A549 (cell line): ENCODE results near the gene POMT1. TPM values are rescaled to one million over a fixed set of nuclear protein-coding genes. Genes with fewer than 3 reads are reported as not detected.

Experiments
- ATAC-seq, 2 experiments: fragments of 200-7000 bp in 1 of 2; fragments of >200 bp in 1 of 2; cut with Nextera tagmentation in 1 of 2; cut with Tn5 transposase in 1 of 2; 3 replicates each; pipeline versions ENCODE4 v1.8.0 to v1.9.1; 2018 to 2020; ENCODE audit warnings: mild to moderate bottlenecking in 1 of 2, moderate library complexity in 1 of 2
- CTCF ChIA-PET: fragments of 300-600 bp; sonication (Branson Sonifier 250); formaldehyde crosslinking; extraction: SDS; loops from one replicate; lab custom pipeline; 2021; ENCODE audit warnings: antibody characterized with exemption, inconsistent platforms; lab: Yijun Ruan, JAX
- POLR2A ChIA-PET: fragments of 350-600 bp; formaldehyde crosslinking; extraction: SDS; loops from one replicate; lab custom pipeline; 2021; ENCODE audit warnings: antibody characterized with exemption, inconsistent platforms; lab: Yijun Ruan, JAX
- DNase-seq, 2 experiments: peaks; one replicate each; pipeline versions ENCODE4 v3.0.0 to v3.0.0-alpha.2; 2011 to 2016; ENCODE audit warnings: low read depth in 1 of 2, low spot score in 1 of 2
- FAIRE-seq: peaks from 2 replicates; lab custom pipeline; 2011; peaks lifted over from hg19 to GRCh38; lab: Jason Lieb, UNC
- H3K27ac ChIP-seq, 2 experiments: fragments of >200 bp; sonication (Bioruptor Twin); formaldehyde crosslinking; 3 replicates each; pipeline ENCODE4 v1.5.1; 2016 to 2017
- H3K4me1 ChIP-seq: fragments of >200 bp; sonication (Bioruptor Twin); formaldehyde crosslinking; 3 replicates; pipeline ENCODE4 v1.6.1; 2016
- H3K4me2 ChIP-seq: fragments of >200 bp; sonication (Bioruptor Twin); formaldehyde crosslinking; 3 replicates; pipeline ENCODE4 v1.6.1; 2016
- H3K4me3 ChIP-seq: fragments of >200 bp; sonication (Bioruptor Twin); formaldehyde crosslinking; 3 replicates; pipeline ENCODE4 v1.5.1; 2016
- H3K9me3 ChIP-seq: fragments of >200 bp; sonication (Bioruptor Twin); formaldehyde crosslinking; 3 replicates; pipeline ENCODE4 v1.6.1; 2016
- EHMT2 ChIP-seq: fragments of 200-600 bp; sonication (generic); IDR thresholded peaks from 2 replicates; pipeline ENCODE4 v1.6.1; 2016; ENCODE audit warnings: antibody characterized with exemption, low read depth, mild to moderate bottlenecking, moderate library complexity
- HOXB13 ChIP-seq: fragments of 250-450 bp; sonication (Bioruptor Pico); IDR thresholded peaks from 2 replicates; pipeline ENCODE4 v1.5.0; 2020; ENCODE audit warnings: low read depth, mild to moderate bottlenecking, moderate library complexity
- KDM1A ChIP-seq: fragments of 200-600 bp; sonication (generic); IDR thresholded peaks from 2 replicates; pipeline ENCODE4 v1.6.1; 2016; ENCODE audit warnings: low read depth, mild to moderate bottlenecking
- MAFK ChIP-seq: fragments of 450-650 bp; IDR thresholded peaks from 2 replicates; pipeline ENCODE4 v1.6.1; 2014; ENCODE audit not compliant: partially characterized antibody
- MAZ ChIP-seq: fragments of 150-350 bp; IDR thresholded peaks from 2 replicates; pipeline ENCODE4 v1.6.1; 2014; ENCODE audit warnings: antibody characterized with exemption, low read depth, low read length, borderline replicate concordance
- MYC ChIP-seq: IDR thresholded peaks from 2 replicates; pipeline ENCODE4 v1.6.1; 2012; ENCODE audit warnings: mild to moderate bottlenecking, inconsistent platforms, low read length, improper control_type of control experiment, borderline replicate concordance
- POLR2AphosphoS2 ChIP-seq: conservative IDR thresholded peaks from 2 replicates; pipeline ENCODE4 v1.6.1; 2012; ENCODE audit warnings: low read length, improper control_type of control experiment, inconsistent platforms
- RFX5 ChIP-seq: fragments of 450-650 bp; IDR thresholded peaks from 2 replicates; pipeline ENCODE4 v1.7.1; 2014; ENCODE audit warnings: antibody characterized with exemption, mild to moderate bottlenecking, moderate library complexity
- TFCP2L1 ChIP-seq: fragments of 250-450 bp; sonication (Bioruptor Pico); IDR thresholded peaks from 2 replicates; pipeline ENCODE4 v1.5.0; 2021; ENCODE audit warnings: mild to moderate bottlenecking
- TP53 ChIP-seq: fragments of 250-450 bp; sonication (Bioruptor Pico); IDR thresholded peaks from 2 replicates; pipeline ENCODE4 v1.5.0; 2021; ENCODE audit warnings: mild to moderate bottlenecking, moderate library complexity
- ZFP36 ChIP-seq: fragments of 450-650 bp; IDR thresholded peaks from 2 replicates; pipeline ENCODE4 v1.6.1; 2014; ENCODE audit warnings: borderline replicate concordance; ENCODE audit not compliant: partially characterized antibody
- ZSCAN20 ChIP-seq: fragments of 250-450 bp; sonication (Bioruptor Pico); IDR thresholded peaks from 2 replicates; pipeline ENCODE4 v1.8.0; 2022; ENCODE audit warnings: mild to moderate bottlenecking, moderate library complexity
- WGBS: methylation state at CpG from one replicate; pipeline ENCODE4 v1.1.6; 2017; ENCODE audit errors: missing lambda C conversion rate; 5-methylcytosine and 5-hydroxymethylcytosine counted together
- polyA plus RNA-seq, 4 experiments: library from polyadenylated mRNA; depleted of rRNA in 3 of 4; stranded (reverse); fragments of >200 nt; fragmentation: RNase III in 1 of 4; extraction: RNeasy Plus Mini Kit Qiagen cat#74134 plus additional on column Dnase treatment in 1 of 4; gene quantifications; 2 replicates in 3 of 4; 3 replicates in 1 of 4; pipeline ENCODE4 v1.2.3, GENCODE V29; 2011 to 2017
- TF ChIP-seq, protein P1 (sequence below): IDR thresholded peaks from 2 replicates; pipeline ENCODE4 v1.6.1; 2012
- TF ChIP-seq, protein P2 (sequence below): fragments of >200 bp; sonication (Bioruptor Twin); formaldehyde crosslinking; IDR thresholded peaks from 3 replicates; pipeline ENCODE4 v1.5.1; 2016
- TF ChIP-seq, protein P3 (sequence below): fragments of 150-350 bp; IDR thresholded peaks from 2 replicates; pipeline ENCODE4 v1.6.1; 2014; ENCODE audit warnings: low read depth, mild to moderate bottlenecking, low read length
- TF ChIP-seq, protein P4 (sequence below): fragments of 450-650 bp; IDR thresholded peaks from 2 replicates; pipeline ENCODE4 v1.6.1; 2014; ENCODE audit warnings: antibody characterized with exemption

POMT1 gene
- polyA plus RNA-seq, 2 of the 4 experiments (the other 2 are of a cell fraction): 16.5 to 17.7 TPM

DNA sequence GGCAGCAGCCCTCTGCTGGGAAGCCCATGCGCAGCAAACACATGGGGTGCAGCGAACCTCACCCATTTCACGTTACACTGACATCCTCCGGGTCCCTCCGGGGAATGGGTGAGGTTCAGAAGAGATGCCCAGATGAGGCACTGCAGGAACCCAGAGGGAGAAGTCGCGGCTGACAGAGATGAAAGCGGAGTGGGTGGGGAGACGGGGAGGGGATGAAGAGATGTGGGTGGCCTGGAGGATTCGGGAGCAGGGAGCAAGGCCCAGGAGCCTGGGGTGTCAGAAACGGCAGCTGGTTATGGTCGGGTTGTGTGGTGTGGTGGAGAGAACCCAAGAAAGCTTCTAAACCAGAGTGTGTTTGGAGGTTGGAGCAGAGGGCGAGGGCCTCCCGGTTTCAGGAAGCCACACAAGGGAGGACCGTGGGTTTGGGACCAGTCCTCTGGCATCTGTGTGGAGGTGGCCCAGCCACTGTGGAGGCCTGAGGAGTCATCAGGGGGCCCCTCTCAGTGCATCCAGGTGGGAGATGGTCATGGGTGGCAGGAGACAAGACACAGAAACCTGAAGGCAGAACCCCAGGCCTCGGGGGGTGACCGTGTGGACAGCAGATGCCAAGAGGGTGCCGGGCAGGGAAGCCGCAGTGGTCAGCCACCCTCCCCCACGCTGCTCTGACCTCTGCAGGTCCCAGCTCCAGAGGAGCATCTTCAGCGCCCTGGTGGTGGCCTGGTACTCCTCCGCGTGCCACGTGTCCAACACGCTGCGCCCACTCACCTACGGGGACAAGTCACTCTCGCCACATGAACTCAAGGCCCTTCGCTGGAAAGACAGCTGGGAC lies 19.8 kb downstream of the POMT1 start:
- ATAC-seq (no peak), FAIRE-seq (no peak), DNase-seq (no peak)
- H3K9me3 ChIP-seq: no peaks in the 10 kb centered on the region
- ChIA-PET CTCF (interaction anchor here (0.7 to 1.1 kb wide), 2 partner anchors 130 to 225 kb away, joined by 3 to 4 read pairs; no protein-coding TSS in a partner anchor), POLR2A (no interaction called here)
- WGBS: 92% methylated on average over 28 of the region's 29 CpGs
- no peak overlapping the region for H3K4me3 ChIP-seq
- H3K27ac ChIP-seq: no peak overlapping the region
- TF ChIP-seq, protein P1, sequence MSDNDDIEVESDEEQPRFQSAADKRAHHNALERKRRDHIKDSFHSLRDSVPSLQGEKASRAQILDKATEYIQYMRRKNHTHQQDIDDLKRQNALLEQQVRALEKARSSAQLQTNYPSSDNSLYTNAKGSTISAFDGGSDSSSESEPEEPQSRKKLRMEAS: no peak
- TF ChIP-seq POLR2AphosphoS2 (no peak), ZFP36 (no peak), MAFK (no peak), MAZ (no peak)
- TF ChIP-seq, protein P2, sequence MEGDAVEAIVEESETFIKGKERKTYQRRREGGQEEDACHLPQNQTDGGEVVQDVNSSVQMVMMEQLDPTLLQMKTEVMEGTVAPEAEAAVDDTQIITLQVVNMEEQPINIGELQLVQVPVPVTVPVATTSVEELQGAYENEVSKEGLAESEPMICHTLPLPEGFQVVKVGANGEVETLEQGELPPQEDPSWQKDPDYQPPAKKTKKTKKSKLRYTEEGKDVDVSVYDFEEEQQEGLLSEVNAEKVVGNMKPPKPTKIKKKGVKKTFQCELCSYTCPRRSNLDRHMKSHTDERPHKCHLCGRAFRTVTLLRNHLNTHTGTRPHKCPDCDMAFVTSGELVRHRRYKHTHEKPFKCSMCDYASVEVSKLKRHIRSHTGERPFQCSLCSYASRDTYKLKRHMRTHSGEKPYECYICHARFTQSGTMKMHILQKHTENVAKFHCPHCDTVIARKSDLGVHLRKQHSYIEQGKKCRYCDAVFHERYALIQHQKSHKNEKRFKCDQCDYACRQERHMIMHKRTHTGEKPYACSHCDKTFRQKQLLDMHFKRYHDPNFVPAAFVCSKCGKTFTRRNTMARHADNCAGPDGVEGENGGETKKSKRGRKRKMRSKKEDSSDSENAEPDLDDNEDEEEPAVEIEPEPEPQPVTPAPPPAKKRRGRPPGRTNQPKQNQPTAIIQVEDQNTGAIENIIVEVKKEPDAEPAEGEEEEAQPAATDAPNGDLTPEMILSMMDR: no peak
- TF ChIP-seq, protein P3, sequence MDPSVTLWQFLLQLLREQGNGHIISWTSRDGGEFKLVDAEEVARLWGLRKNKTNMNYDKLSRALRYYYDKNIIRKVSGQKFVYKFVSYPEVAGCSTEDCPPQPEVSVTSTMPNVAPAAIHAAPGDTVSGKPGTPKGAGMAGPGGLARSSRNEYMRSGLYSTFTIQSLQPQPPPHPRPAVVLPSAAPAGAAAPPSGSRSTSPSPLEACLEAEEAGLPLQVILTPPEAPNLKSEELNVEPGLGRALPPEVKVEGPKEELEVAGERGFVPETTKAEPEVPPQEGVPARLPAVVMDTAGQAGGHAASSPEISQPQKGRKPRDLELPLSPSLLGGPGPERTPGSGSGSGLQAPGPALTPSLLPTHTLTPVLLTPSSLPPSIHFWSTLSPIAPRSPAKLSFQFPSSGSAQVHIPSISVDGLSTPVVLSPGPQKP: no peak
- H3K4me2 ChIP-seq: no peak overlapping the region
- no peaks in the 10 kb centered on the region for H3K4me1 ChIP-seq

DNA sequence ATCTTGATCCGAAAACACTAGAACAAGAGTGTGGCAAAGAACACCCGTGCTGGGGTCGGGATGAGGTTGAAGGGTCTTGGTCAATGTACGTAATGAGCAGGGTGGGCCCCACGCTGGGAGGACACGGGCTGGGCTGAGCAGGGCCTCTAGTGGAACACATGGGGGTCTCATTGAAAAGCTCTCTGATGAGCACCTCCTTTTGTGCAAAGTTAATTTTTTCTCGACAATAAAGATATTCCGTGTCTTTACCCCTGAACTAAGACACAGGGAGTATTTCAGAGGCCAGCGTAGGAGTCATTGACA lies 20.3 kb downstream of the POMT1 start:
- DNase-seq (no peak), FAIRE-seq (no peak), ATAC-seq (no peak)
- no peak for TF ChIP-seq ZSCAN20 (CRISPR knock-in tag)
- no peak for TF ChIP-seq MAZ
- TF ChIP-seq EHMT2: no peak
- TF ChIP-seq MYC: no peak
- TF ChIP-seq, protein P4, sequence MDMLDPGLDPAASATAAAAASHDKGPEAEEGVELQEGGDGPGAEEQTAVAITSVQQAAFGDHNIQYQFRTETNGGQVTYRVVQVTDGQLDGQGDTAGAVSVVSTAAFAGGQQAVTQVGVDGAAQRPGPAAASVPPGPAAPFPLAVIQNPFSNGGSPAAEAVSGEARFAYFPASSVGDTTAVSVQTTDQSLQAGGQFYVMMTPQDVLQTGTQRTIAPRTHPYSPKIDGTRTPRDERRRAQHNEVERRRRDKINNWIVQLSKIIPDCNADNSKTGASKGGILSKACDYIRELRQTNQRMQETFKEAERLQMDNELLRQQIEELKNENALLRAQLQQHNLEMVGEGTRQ: no peak
- no peak for TF ChIP-seq TFCP2L1 (CRISPR knock-in tag)
- no peak for TF ChIP-seq KDM1A
- no peak for TF ChIP-seq HOXB13 (CRISPR knock-in tag)
- no peak for TF ChIP-seq TP53 (CRISPR knock-in tag)
- TF ChIP-seq RFX5: no peak
- H3K4me1 ChIP-seq: no peaks in the 10 kb centered on the region
- H3K4me3 ChIP-seq: no peak overlapping the region
- CTCF ChIA-PET: interaction anchor here (0.7 to 1.1 kb wide), 2 partner anchors 130 to 224 kb away, joined by 3 to 4 read pairs; no protein-coding TSS in a partner anchor
- 92% methylated on average over 9 of the region's 9 CpGs for WGBS
- no peak overlapping the region for H3K27ac ChIP-seq
- POLR2A ChIA-PET: no interaction called here
- H3K9me3 ChIP-seq: no peaks in the 10 kb centered on the region
- no peak overlapping the region for H3K4me2 ChIP-seq
